GM06990 (cell line): ENCODE data around the gene CEACAM20.

ENCODE experiments used
- DNase-seq: peaks from one replicate; pipeline ENCODE4 v3.0.0-alpha.2; 2011; ENCODE audit not compliant: insufficient read length; ENCODE audit errors: extremely low read depth
- H3K27me3 ChIP-seq: replicated peaks from 2 replicates; pipeline ENCODE4 v1.6.0; 2011; ENCODE audit warnings: low read length; ENCODE audit not compliant: control insufficient read depth, insufficient read depth
- H3K36me3 ChIP-seq: 2 replicates; pipeline ENCODE4 v1.5.1; 2011; ENCODE audit warnings: low read length; ENCODE audit not compliant: control insufficient read depth, insufficient read depth
- H3K4me3 ChIP-seq: replicated peaks from 2 replicates; pipeline ENCODE4 v1.5.1; 2011; ENCODE audit warnings: low read depth, mild to moderate bottlenecking, control low read depth, low read length
- CTCF ChIP-seq: IDR thresholded peaks from 2 replicates; pipeline ENCODE4 v1.5.1; 2011; ENCODE audit warnings: low read length, control low read depth, mild to moderate bottlenecking, inconsistent platforms; ENCODE audit not compliant: insufficient read depth, poor library complexity, severe bottlenecking

The CEACAM20 gene

GRCh38 chr19:44532819-44533218, 3.3 kb upstream of the CEACAM20 start:
- H3K27me3 ChIP-seq = no peaks in the 10 kb centered on the region
- H3K4me3 ChIP-seq = no peak overlapping the region
- no peak for TF ChIP-seq CTCF
- no peak for DNase-seq
- H3K36me3 ChIP-seq = no peaks in the 10 kb centered on the region

GRCh38 chr19:44530777-44531176, 1.3 kb upstream of the CEACAM20 start:
- Histone ChIP-seq H3K36me3 (no peaks in the 10 kb centered on the region), H3K27me3 (no peaks in the 10 kb centered on the region), H3K4me3 (no peak overlapping the region)
- DNase-seq = no peak
- no peak for TF ChIP-seq CTCF

GRCh38 chr19:44527554-44527953, 1.9 kb downstream of the CEACAM20 start:
- DNase-seq = no peak
- no peak overlapping the region for H3K4me3 ChIP-seq
- no peaks in the 10 kb centered on the region for H3K27me3 ChIP-seq
- H3K36me3 ChIP-seq = no peaks in the 10 kb centered on the region
- no peak for TF ChIP-seq CTCF

- no peaks in the 10 kb centered on the region for H3K27me3 ChIP-seq
- H3K4me3 ChIP-seq = no peak overlapping the region
- TF ChIP-seq CTCF = no peak
- DNase-seq = no peak
- H3K36me3 ChIP-seq = no peaks in the 10 kb centered on the region
Observed at GRCh38 chr19:44525721-44526430, 3.6 kb downstream of the CEACAM20 start.

GRCh38 chr19:44521370-44521769, 8.1 kb downstream of the CEACAM20 start:
- Histone ChIP-seq H3K36me3 (no peaks in the 10 kb centered on the region), H3K27me3 (no peaks in the 10 kb centered on the region), H3K4me3 (no peak overlapping the region)
- DNase-seq = no peak
- no peak for TF ChIP-seq CTCF

GRCh38 chr19:44517146-44517545, 12.3 kb downstream of the CEACAM20 start:
- no peak overlapping the region for H3K4me3 ChIP-seq
- DNase-seq = no peak
- no peaks in the 10 kb centered on the region for H3K27me3 ChIP-seq
- no peaks in the 10 kb centered on the region for H3K36me3 ChIP-seq
- TF ChIP-seq CTCF = no peak
